Measurements from ENCODE around the gene GAL.

GAL gene

DNA sequence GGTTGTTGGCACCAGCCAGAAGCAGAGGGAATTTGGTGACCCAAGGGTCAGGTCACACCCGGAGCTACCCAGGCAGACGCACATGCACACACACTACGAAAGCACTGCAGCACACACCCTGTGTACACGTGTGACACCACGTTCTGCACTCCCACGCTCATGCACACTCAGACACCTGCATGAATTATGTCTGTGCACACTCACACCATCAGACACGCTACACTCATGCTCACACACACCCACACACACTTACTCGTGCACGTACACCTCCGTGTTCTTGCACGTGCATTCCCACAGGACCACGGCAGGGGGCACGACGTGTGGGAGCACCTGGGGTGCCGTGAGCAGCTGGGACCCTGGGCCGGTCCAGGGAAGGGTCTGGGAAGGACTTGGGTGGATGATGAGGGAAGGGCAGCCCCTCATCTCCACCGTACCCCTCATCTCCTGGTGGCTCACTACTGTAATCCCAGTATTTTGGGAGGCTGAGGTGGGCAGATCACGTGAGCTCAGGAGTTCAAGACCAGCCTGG is 20.8 kb upstream of the GAL start:
- TF ChIP-seq NFRKB (IDR thresholded peaks at IDR 0.05) = no peak
- TF ChIP-seq CTBP1 (IDR thresholded peaks at IDR 0.05; ENCODE audit: borderline replicate concordance) = no peak
- no peak for TF ChIP-seq SP1 (IDR thresholded peaks at IDR 0.05)
- no peak for TF ChIP-seq BHLHE40 (IDR thresholded peaks at IDR 0.05; ENCODE audit: borderline replicate concordance)
- TF ChIP-seq FOXK2 (IDR thresholded peaks at IDR 0.05) = no peak
- TF ChIP-seq, protein P1, sequence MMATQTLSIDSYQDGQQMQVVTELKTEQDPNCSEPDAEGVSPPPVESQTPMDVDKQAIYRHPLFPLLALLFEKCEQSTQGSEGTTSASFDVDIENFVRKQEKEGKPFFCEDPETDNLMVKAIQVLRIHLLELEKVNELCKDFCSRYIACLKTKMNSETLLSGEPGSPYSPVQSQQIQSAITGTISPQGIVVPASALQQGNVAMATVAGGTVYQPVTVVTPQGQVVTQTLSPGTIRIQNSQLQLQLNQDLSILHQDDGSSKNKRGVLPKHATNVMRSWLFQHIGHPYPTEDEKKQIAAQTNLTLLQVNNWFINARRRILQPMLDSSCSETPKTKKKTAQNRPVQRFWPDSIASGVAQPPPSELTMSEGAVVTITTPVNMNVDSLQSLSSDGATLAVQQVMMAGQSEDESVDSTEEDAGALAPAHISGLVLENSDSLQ (IDR thresholded peaks at IDR 0.05) = no peak
- no peak for TF ChIP-seq HDGF (IDR thresholded peaks at IDR 0.05; ENCODE audit: borderline replicate concordance)
- ChIA-PET POLR2A (no interaction called here), CTCF (no interaction called here)
- DNase-seq (ENCODE audit: extremely low spot score) = no peak

DNA sequence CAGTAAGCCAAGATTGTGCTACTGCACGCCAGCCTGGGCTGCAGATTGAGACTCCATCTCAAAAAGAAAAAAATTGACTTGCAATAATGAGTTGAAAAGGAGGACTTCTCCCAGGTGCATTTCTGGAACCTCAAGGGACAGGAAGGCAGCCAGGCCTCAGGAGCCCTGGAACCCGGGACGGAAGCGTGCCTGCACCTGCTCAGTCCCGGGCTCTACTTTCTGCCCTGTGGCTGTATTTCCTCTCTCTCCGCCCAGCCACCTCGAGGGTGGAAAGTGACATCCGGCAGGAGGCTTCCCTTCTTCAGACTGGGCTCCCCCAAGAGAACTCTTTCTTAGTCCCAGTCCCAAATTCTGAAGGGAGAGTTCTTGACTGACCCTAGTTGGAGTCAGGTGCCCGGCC is 20.2 kb upstream of the GAL start:
- ChIA-PET CTCF (no interaction called here), POLR2A (no interaction called here)
- no peak for TF ChIP-seq ARNT (IDR thresholded peaks at IDR 0.05)
- TF ChIP-seq CTBP1 (IDR thresholded peaks at IDR 0.05; ENCODE audit: borderline replicate concordance) = no peak
- no peak for TF ChIP-seq BHLHE40 (IDR thresholded peaks at IDR 0.05; ENCODE audit: borderline replicate concordance)
- no peak for TF ChIP-seq FOXK2 (IDR thresholded peaks at IDR 0.05)
- no peak for TF ChIP-seq LEF1 (IDR thresholded peaks at IDR 0.05; ENCODE audit: borderline replicate concordance)
- no peak for TF ChIP-seq NFRKB (IDR thresholded peaks at IDR 0.05)
- TF ChIP-seq HDGF (IDR thresholded peaks at IDR 0.05; ENCODE audit: borderline replicate concordance) = no peak
- TF ChIP-seq FOXA1 (IDR thresholded peaks at IDR 0.05) = no peak
- TF ChIP-seq SUZ12 (IDR thresholded peaks at IDR 0.05) = no peak
- TF ChIP-seq FOXM1 (IDR thresholded peaks at IDR 0.05; ENCODE audit: borderline replicate concordance) = no peak
- TF ChIP-seq L3MBTL2 (conservative IDR thresholded peaks at IDR 0.05) = no peak
- TF ChIP-seq TARDBP (IDR thresholded peaks at IDR 0.05) = no peak
- no peak for DNase-seq (ENCODE audit: extremely low spot score)

GRCh38 chr11:68664906-68665305 is 19.4 kb upstream of the GAL start:
- CTCF ChIA-PET = no interaction called here
- POLR2A ChIA-PET = no interaction called here
- no peak for DNase-seq (ENCODE audit: extremely low spot score)
- TF ChIP-seq NFRKB (IDR thresholded peaks at IDR 0.05) (no peak), ARNT (IDR thresholded peaks at IDR 0.05) (no peak), FOXK2 (IDR thresholded peaks at IDR 0.05) (no peak), FOXA1 (IDR thresholded peaks at IDR 0.05) (no peak), ZNF384 (IDR thresholded peaks at IDR 0.05) (no peak), CTBP1 (IDR thresholded peaks at IDR 0.05; ENCODE audit: borderline replicate concordance) (no peak), FOXM1 (IDR thresholded peaks at IDR 0.05; ENCODE audit: borderline replicate concordance) (no peak), TARDBP (IDR thresholded peaks at IDR 0.05) (no peak), SP1 (IDR thresholded peaks at IDR 0.05) (no peak), LEF1 (IDR thresholded peaks at IDR 0.05; ENCODE audit: borderline replicate concordance) (no peak), BHLHE40 (IDR thresholded peaks at IDR 0.05; ENCODE audit: borderline replicate concordance) (no peak), HDGF (IDR thresholded peaks at IDR 0.05; ENCODE audit: borderline replicate concordance) (no peak), SUZ12 (IDR thresholded peaks at IDR 0.05) (no peak)

- ChIA-PET CTCF (no interaction called here), POLR2A (no interaction called here)
- TF ChIP-seq, protein P1 (IDR thresholded peaks at IDR 0.05) = no peak
- no peak for TF ChIP-seq L3MBTL2 (conservative IDR thresholded peaks at IDR 0.05)
- TF ChIP-seq HDGF (IDR thresholded peaks at IDR 0.05; ENCODE audit: borderline replicate concordance) = no peak
- no peak for TF ChIP-seq SUZ12 (IDR thresholded peaks at IDR 0.05)
- TF ChIP-seq NFRKB (IDR thresholded peaks at IDR 0.05) = no peak
- no peak for TF ChIP-seq ARNT (IDR thresholded peaks at IDR 0.05)
- no peak for TF ChIP-seq LEF1 (IDR thresholded peaks at IDR 0.05; ENCODE audit: borderline replicate concordance)
- no peak for TF ChIP-seq SP1 (IDR thresholded peaks at IDR 0.05)
- TF ChIP-seq FOXK2 (IDR thresholded peaks at IDR 0.05) = no peak
- TF ChIP-seq CTBP1 (IDR thresholded peaks at IDR 0.05; ENCODE audit: borderline replicate concordance) = no peak
- no peak for TF ChIP-seq FOXA1 (IDR thresholded peaks at IDR 0.05)
- no peak for TF ChIP-seq BHLHE40 (IDR thresholded peaks at IDR 0.05; ENCODE audit: borderline replicate concordance)
- TF ChIP-seq FOXM1 (IDR thresholded peaks at IDR 0.05; ENCODE audit: borderline replicate concordance) = no peak
- no peak for TF ChIP-seq TARDBP (IDR thresholded peaks at IDR 0.05)
- TF ChIP-seq ZNF384 (IDR thresholded peaks at IDR 0.05) = no peak
- no peak for DNase-seq (ENCODE audit: extremely low spot score)
Observed at GRCh38 chr11:68665436-68665835, 18.9 kb upstream of the GAL start.

GRCh38 chr11:68666849-68667248 is 17.5 kb upstream of the GAL start:
- POLR2A ChIA-PET = no interaction called here
- TF ChIP-seq ELF4 (IDR thresholded peaks at IDR 0.05) (no peak), ARNT (IDR thresholded peaks at IDR 0.05) (no peak), SP1 (IDR thresholded peaks at IDR 0.05) (no peak), FOXK2 (IDR thresholded peaks at IDR 0.05) (no peak), ZNF384 (IDR thresholded peaks at IDR 0.05) (no peak), FOXA1 (IDR thresholded peaks at IDR 0.05) (no peak)
- DNase-seq (ENCODE audit: extremely low spot score) = no peak
- CTCF ChIA-PET = no interaction called here

DNA sequence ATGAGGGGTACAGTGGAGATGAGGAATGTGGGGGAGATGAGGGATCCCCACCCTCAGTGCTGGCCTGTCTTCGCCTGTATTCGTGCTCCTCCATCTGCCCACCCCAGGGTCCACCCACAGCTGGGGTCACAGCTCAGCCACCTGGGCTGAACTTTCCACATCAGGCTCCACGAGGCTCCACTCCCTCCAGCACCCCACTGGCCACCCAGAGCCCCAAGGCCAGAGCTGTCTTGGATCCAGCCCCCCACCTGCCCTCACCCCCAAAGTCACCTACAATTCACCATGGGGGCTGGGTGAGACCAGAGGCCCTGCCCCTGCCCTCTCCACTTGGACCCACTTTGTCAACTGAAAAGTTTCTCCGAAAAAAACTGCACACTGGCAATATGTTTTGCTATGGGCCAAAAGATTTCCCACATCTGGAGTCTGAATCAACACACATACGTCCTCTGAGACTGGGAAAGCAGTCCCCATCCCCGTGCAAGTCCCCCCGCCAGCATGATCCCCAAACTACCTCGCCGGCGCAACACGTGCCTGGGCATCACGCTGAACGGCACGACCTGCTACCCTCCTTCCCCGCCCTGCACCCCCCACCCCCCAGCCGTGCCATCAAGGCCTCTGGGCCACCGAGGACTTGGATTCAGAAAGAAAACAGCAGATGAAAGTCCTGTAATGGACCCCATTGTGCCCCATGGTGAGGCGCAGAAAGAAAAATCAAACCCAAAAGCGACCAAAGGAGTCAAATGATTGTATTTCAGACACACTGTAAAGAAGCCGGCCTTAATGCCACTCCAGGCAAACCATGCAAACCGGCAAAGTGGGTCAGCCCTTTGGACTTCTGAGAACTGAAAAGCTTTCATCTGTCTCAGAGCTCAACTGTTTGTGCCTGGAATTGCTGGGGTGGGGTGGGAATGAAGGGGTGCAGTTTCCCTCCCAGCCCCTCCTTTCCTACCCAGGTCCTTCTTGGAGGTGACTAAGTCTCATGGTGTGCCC is 16.5 kb upstream of the GAL start:
- no peak for DNase-seq (ENCODE audit: extremely low spot score)
- TF ChIP-seq ARNT (IDR thresholded peaks at IDR 0.05) = no peak
- no peak for TF ChIP-seq ZNF384 (IDR thresholded peaks at IDR 0.05)
- no peak for TF ChIP-seq SUZ12 (IDR thresholded peaks at IDR 0.05)
- TF ChIP-seq CTBP1 (IDR thresholded peaks at IDR 0.05; ENCODE audit: borderline replicate concordance) = no peak
- no peak for TF ChIP-seq FOXK2 (IDR thresholded peaks at IDR 0.05)
- ChIA-PET CTCF (no interaction called here), POLR2A (no interaction called here)

Measured in HEK293T (cell line).